ENCODE results near the gene SCN3A.

Gene SCN3A

DNA sequence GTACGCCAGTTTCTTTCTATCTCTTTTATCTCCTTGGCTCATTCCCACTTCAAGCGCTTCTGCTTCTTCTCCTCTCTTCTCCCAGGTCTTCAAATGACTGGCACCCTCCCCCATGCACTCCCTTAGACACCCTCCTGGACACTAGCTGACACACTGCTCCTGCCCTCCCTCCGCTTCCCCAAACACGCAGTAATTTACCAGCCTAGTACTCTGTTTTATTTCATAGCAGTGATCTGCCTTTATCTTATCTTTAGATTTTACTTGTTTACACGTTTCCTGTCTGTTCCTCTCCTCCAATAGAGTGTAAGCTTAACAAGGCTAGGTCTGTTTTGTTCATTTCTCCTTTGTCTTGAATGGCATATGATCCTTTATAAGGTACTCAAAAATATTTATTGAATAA lies 93.9 kb downstream of the SCN3A start:
- DNase-seq, result no peak

DNA sequence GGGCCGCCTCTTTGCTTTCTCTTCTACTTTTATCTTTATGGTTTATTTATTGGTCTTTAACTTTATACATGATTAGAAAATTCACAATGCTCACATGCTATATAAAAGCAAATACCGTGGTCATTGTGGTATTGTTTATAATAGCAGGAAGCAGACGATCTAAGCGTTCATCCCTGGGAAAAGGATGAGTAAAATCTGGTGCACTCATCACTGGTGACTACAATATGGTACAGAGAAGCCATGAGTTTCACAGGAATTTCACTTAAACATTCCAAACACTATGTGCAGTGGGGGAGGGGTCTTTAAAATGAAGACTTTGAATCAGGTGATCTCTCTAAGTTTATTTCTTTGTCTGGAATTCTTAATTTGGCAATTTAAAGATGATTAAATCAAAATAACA lies 97.9 kb downstream of the SCN3A start:
- DNase-seq, result no peak

DNA sequence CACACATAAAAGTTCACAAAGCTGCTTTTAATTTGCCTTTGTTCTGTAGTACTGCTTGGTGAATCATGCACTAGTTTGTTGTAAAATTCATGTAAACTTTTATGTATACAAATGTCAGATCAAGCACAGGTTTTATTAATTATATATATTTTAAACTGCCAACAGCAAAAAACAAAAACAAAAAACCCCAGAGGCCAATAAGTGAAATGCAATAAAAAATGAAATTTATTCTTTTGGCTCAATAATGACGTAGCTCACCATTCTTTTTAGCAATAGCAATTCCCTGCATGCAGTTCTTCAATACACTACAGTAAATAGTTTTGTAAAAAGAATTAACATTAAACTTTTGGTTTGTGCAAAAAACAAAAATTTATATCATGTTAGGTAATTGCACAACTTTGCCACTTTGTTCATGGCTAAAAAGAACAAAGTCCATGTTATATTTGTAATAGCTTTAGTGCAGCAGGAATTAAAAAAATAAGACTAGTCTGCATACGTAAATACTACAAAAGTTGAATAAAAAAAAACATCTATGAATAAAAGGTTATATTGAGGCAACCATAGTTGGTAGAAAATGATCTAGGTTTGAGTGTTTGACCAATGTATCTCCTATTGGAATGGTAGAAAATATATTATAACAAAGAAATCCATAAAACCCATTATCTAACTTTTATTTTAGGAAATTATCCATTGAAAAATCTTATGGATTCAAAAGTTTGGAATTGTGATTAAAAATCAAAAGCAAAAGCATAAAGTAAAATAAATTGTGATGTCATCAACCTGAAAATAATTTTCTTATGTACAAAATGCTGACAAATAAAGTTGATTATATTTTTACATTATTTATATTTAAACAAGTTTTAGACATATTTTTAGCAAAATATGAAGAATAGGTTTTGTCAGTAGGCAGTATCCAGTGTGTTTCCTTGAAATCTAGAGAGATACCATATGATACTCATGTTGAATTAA lies 115.6 kb downstream of the SCN3A start:
- DNase-seq, result no peak

DNA sequence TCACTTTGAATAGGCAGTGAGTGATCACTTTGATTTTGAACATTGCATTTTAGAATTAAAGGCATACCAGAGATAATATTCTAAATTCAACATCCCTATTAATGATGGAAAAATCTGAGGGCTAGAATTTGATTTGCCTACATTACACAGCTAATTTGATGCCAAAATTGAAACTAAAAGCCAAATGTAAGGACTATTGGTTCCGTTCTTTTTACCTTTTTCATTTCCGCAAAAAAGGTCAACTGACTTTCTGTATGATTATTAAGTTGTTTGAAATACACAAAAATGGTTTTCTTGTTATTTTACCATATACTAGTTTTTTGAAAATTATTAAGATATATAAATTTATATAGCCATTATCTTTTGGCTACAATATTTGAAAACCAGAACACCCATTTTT lies 117.5 kb downstream of the SCN3A start:
- DNase-seq, result no peak

DNA sequence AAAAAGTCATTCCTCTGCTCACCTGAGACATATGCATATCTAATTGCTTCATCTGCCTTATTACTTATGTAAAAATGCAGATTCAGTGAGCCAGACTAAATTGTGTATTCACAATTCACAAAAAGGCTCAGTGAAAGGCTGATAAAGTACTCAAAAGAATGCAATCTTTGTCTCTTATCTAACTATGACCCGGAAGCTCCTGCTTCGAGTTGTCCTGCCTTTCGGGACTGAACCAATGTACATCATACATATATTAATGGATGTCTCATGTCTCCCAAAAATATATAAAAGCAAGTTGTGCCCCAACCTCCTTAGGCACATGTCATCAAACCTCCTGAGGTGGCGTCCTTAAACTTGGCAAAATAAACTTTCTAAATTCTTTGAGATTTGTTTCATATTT lies 120.5 kb downstream of the SCN3A start:
- no peak for DNase-seq

DNA sequence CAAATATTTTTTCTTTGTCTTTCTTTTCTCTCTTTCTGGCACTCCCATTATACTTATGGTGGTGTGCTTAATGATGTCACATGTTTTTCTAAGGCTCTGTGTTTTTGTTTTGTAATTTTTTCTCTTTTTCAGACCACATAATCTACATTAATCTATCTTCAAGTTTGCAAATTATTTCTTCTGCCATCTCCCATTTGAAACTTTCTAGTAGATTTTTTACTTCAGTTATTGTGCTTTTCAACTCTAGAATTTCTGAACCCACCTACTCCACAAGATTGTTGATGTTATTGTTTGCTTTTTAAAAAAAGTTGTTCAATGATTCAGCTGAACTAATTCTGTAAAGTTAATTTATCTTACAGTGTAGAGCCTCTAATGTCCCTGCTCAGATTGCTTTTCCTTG lies 121.4 kb downstream of the SCN3A start:
- DNase-seq, result no peak

DNA sequence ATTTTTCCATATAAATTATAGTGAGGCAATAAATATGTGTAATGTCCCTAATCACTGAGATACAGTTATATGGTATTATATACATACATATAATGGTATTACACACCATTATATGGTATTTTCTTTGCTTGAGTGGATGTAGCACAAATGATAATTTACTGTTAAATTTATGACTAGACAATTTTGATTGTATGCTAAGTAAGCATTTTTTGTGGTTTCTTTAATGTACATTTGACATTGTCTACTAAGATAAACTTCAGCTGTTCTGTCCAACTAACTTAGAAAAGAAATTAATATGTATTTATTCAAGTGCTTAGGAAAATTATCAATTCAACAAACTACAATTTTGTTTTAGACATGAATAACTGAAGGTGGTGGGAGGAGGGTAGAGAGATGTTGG lies 122.6 kb downstream of the SCN3A start:
- DNase-seq, result no peak

DNA sequence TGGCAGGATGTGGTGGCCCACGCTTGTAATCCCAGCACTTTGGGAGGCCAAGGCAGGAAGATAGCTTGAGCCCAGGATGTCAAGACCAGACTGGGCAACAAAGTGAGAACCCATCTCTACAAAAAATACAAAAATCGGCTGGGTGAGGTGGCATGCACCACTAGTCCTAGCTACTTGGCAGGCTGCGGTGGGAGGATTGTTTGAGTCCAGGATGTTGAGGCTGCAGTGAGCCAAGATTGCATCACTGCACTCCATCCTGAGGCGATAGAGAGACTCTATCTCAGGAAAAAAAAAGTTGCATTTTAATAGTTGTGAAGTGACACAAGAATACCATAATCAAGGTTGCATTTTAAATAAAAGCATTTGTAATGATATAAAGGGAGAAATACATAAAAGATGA lies 124.4 kb downstream of the SCN3A start:
- DNase-seq, result no peak

DNA sequence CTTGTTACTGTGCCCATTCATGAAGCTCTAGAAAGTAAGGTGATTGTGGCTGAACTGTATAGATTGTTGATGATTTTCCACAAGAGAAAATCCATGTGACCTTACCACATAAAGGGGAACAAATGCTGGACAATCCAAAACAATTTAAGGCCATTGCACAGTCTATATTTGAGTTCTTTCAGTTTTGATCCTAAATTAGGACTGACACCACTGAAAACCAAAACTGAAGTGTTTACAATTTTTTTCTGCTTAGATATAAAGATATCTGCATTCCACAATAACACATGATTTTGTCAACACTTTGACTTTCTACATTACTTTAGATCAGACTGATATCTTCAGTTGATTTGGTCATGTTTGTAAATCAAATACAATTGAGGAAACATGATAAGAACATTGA lies 124.9 kb downstream of the SCN3A start:
- DNase-seq, result no peak

DNA sequence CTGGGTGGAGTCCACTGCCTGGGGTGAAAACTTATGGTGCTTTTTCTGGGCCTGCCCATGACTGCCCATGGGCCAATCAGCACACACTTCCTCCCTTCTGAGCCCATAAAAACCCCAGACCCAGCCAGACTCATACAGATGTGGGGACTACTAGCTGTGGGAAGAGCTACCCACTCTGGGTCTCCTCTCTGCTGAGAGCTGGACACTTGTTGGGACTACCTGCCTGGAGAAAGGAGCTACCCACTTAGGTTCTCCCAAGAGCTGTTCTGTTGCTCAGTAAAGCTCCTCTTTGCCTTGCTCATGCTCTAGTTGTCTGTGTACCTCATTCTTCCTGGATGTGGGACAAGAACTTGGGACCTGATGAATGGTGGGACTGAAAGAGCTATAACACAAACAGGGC lies 129.0 kb downstream of the SCN3A start:
- DNase-seq, result no peak

DNA sequence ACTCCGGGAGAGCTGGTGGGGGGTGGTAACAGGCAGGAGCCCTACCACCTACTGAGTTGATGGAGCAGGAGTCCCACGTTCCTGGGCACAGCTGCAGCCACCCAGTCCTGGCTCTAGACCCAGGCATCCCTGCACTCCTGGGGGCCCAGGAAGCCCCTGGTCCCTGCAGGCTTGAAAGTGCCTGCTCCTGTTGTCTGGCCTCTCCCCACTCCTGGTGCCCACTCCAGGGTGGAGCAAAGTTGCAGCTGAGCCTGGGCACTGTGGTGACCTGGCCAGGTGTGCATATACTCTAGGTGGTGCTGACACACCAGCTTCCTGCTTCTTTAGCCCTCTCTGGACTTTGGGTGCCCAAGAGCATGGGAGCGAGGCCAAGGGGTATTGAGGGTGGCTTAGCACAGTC lies 129.5 kb downstream of the SCN3A start:
- DNase-seq, result no peak

DNA sequence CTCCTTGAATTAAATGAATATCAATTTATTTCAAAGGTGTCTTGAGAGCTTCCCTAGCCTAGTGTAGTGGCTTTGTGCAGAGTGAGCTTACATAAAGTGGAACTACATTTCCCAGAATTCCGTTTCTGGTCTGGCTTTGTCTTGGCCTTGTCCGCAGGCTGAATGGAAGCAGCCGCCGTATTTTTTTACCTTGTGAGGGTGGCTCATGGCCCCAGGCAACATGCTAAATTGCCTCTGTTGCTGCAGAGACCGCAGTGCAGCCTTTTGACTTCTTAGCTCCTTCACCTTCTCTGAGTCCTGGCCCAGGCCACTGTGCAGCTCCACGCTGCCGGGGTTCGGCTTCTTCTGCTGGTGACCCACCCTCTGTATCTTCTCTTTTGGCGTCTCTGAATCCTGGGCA lies 133.8 kb downstream of the SCN3A start:
- no peak for DNase-seq

DNA sequence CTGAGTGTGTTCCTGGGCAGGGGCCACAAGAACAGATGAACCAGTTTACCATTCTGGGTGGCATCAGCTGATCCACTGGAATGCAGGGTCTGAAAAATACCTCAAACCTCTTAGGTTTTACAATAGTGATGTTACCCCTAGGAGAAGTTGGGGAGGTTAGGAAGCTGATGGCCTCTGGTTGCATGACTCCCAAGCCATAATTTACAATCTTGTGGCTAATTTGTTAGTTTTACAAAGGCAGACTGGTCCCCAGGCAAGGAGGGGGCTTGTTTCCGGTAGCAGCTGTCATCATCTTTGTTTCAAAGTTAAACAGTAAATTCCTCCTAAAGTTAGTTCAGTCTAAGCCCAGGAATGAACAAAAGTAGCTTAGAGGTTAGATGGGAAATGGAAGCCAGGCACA lies 134.7 kb downstream of the SCN3A start:
- DNase-seq, result no peak

DNA sequence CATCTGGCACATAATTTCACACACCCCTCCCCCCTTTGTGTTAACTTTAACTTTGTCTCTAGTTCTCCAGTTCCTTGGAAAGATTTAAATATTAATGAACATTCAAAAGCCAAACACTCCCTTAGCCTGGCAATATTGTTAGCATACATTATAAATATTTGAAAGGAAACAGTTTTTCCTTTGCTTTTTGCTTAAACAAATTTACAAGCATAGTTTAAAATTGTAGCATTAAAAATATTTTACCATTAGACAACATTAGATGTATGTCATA lies 135.4 kb downstream of the SCN3A start:
- no peak for DNase-seq

DNA sequence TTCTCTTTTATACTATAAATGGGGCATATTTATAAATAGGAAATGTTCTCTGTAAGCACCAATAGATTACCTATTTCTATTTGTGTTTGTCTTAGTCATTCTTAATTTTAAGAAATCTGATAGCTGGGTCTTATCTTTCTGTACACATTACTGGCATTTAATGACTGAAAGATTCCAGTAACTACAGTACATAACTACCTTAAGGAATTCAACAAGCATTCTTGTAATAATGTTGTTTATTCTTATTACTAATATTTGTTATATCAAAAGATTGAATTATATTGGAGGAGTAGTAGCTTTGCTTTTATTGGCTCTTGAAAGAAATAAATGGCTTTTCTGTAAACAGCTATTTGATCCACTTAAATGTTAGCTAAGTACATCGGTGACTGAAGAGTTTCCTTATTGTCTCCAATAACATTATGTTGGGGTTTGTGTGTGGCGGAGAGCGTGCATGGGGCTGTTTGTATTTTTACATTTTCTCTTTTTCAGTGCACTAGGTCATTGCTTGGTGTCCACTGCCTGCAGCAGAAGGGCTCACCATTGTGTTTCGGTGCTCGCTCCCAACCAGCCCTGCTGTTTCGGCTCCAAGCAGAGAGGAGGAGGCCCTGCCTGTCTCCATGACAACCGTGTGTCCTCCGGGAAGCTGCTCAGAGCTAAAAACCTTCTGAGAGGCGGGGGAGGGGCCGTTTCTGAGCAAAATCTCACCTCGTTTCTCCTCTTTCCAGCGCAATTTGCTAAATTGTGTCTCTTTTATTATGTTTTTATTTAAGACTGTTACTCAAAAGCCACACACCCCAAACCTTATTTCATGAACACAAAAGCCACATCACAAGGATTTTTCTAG lies 136.0 kb downstream of the SCN3A start:
- no peak for DNase-seq

DNA sequence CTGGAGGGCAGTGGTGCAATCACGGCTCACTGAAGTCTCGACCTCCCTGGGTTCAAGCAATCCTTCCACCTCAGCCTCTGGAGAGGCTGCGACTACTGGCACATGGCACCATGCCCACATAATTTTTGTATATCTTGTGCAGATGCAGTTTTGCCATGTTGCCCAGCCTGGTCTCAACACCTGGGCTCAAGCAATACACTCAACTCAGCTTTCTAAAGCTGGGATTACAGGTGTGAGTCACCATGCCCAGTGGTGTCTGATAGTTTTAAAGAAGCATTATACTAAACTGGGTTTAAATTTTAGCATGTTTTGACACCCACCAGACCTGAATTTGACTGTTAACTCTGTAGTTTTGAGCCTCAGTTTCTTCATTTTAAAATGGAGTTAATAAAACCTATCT lies 139.1 kb downstream of the SCN3A start:
- DNase-seq, result no peak

DNA sequence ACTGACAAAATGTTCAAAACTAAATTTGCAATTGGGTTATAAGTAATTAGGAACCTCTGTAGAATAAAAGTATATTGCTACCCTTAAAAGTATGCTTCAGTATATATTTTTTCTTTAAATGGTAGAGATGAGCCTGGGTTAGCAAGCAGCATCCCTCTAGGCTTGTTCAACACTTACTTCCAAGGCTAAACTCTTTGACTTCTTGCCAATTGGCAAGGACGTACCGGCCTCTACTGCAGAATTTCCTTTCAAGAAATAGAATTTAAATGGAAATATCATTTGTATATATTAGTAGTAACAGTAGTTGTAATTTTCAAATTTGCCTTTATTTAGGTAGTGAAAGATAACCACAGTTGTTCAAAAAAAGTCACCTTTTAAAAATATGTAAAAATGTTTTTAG lies 143.4 kb downstream of the SCN3A start:
- no peak for DNase-seq

DNA sequence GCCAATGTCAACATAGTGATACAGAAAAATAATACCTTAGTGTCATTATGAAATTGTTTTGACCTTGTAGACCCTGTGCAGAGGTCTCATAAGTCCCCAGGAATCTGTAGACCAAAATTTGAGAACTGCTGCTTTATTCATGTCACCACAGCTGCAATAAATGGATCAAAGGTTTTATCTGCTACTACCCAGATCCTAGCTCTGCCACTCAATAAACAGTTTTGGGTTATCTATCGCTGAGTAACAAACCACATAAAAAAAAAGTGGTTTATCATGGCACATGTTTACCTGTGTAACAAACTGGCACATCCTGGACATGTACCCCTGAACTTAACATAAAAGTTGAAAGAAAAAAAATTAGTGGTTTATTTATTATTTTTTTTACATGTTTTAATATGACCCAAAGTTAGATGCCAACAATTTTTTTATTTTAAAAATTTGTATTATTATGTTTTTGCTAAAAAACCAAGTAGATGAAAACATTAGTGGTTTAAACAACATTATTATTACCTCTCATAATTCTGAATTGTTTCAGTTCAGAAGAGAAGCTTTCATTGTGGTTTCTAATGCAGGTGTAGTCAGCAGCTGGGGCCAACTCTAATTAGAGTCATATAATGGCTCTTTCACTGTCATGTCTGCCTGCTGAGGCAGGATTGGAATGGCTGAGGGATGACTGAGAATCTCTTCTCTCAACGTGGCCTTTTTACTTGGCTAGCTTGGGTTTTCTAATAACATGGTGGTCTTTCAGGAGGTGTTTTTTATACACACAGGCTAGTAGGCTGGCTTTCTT lies 145.2 kb downstream of the SCN3A start:
- DNase-seq, result no peak

DNA sequence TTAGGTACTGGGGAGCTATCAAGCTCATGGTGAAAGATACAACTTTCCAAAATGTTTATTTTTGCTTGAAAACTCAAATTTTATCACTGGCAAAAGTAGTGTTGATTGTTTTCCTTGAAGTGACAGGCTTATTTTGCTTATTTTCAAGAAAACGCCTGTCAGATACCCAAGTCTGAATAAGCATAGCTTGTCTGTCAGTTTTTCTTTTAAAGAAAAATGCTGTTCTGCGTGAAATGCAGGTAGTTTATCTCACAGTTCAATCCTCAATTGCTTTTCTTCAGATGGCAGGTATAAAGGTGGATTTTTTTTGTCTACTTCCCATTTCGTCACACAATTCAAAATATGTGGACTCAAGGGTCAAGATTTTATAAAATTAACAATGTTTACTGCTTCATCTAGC lies 145.9 kb downstream of the SCN3A start:
- no peak for DNase-seq

DNA sequence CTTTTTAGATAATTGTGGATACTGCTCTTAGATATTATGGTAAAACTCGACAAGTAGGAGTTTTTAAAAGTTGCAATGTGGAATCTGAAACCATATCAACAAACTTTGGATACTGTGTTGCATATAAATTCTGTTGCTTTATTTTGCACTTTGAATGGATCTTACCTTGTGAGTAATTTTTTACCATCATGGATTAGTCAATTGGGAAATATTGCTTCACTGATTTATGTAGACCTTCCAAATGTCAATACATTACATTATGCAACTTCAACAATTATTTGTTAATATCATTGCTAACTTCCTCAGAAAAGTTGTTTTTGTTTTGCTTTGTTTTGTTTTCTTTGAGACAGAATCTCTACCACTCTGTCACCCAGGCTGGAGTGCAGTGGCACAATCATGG lies 146.5 kb downstream of the SCN3A start:
- DNase-seq, result no peak

DNA sequence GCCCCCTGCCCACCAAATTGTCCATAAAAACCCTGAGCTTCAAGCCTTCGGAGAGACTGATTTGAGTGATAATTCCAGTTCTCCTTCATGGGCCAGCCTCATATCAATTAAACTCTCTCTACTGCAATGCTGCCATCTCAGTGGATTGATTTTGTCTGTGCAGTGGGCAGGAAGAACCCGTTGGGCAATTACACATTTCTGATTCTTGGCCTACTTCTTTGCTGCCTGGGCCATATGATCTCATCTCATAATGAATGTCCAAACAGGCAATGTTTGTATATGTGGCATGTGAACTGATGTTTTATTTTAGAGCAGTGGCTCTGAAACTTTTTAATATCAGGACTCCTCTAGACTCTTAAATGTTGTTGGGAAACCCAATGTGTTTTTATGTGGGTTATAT lies 147.3 kb downstream of the SCN3A start:
- DNase-seq, result no peak

DNA sequence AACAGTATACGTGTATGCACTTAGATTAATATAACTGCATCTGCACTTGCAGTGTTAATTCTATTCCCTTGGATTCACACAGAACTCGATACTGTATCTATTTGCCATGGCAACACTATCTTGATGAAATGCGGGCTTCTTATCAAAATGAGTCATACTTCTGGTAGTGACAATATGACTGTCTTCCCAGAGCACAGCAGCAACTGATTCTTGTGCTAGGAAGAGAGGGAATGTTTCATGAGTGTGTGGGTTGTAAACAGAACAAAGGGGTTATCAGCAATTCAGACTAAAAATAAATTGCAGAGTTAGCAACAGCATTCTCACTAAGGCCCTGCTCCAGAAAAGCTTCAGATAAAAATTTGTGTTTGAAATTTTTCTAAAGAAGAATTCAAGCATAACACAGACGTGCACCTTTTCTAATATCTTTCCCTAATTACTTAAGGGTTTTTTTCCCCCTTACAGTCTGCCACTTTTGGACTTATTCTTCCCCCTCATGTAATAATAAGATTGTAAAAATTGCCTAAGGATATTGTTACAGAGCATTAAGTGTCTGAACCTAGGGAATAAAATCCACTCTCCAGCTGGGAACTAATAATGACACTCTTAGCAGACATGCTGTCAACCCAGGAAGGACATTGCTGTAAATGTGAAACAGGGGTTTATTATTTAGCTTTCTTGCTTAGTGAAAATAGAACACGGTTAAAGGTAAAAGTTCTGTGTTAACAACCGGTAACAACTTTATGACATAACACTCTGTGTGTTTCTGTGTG lies 148.6 kb downstream of the SCN3A start:
- DNase-seq, result no peak

DNA sequence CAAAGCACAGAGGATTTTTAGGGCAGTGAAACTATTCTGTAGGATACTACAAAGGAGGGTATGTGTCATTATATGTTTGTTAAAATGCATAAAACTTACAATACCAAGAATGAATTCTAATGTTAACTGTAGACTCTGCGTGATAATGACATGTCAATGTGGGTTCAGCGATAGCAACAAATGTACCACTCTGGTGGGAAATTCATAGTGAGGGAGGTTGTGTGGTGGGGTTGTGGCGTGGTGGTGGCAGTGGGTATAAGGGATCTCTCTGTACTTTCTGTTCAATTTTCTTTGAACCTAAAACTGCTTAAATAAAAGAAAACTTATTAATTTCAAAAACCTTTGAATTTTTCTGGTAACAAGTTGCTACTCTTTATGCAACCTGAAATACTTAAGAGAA lies 149.2 kb downstream of the SCN3A start:
- no peak for DNase-seq
